GM12878 (cell line): ENCODE results near the gene SNPH. TPM values are rescaled to one million over a fixed set of nuclear protein-coding genes. Genes with fewer than 3 reads are reported as not detected.

Source experiments
- ATAC-seq: fragments of 200-7000 bp; cut with Tn5 transposase; 3 replicates; pipeline ENCODE4 v1.9.1; 2020; ENCODE audit warnings: mild to moderate bottlenecking, moderate library complexity
- BruUV-seq: library from RNA; stranded (reverse); fragments of 400-500 nt; replicated peaks from 2 replicates; lab custom pipeline; 2021; lab: Mats Ljungman, UMichigan
- CTCF ChIA-PET: fragments of 300-600 bp; sonication (Branson Sonifier 250); formaldehyde crosslinking; extraction: SDS; loops from one replicate; lab custom pipeline; 2021; ENCODE audit warnings: inconsistent platforms; lab: Yijun Ruan, JAX
- POLR2A ChIA-PET: fragments of 350-600 bp; formaldehyde crosslinking; extraction: SDS; loops from one replicate; lab custom pipeline; 2021; ENCODE audit warnings: inconsistent platforms; lab: Charles Lee
- RAD21 ChIA-PET: fragments of 300-600 bp; sonication (Branson Sonifier 250); formaldehyde crosslinking; loops from one replicate; lab custom pipeline; 2023; ENCODE audit warnings: antibody characterized with exemption; ENCODE audit not compliant: unreplicated experiment; lab: Charles Lee
- SMC1A ChIA-PET: fragments of 300-600 bp; sonication (Branson Sonifier 250); formaldehyde crosslinking; loops from one replicate; lab custom pipeline; 2023; ENCODE audit not compliant: unreplicated experiment, uncharacterized antibody; lab: Charles Lee
- DNase-seq: peaks from one replicate; pipeline ENCODE4 v3.0.0-alpha.2; 2011; ENCODE audit warnings: low read depth, low spot score
- FAIRE-seq: peaks from 3 replicates; lab custom pipeline; 2011; peaks lifted over from hg19 to GRCh38; lab: Jason Lieb, UNC
- H2AFZ ChIP-seq: 2 replicates; pipeline ENCODE4 v1.6.0; 2011; ENCODE audit warnings: low read depth, low read length, control low read depth; ENCODE audit not compliant: control insufficient read depth
- H3K27ac ChIP-seq: 2 replicates; pipeline ENCODE4 v1.5.1; 2011; ENCODE audit warnings: control low read depth; ENCODE audit not compliant: control insufficient read depth, insufficient read depth
- H3K27me3 ChIP-seq, 2 experiments: replicated peaks in 1 of 2; 2 replicates each; pipeline versions ENCODE4 v1.6.0 to v1.6.1; 2011; ENCODE audit warnings: low read length in 1 of 2; ENCODE audit not compliant: control insufficient read depth in 2 of 2, insufficient read depth in 2 of 2
- H3K36me3 ChIP-seq, 2 experiments: 2 replicates each; pipeline ENCODE4 v1.5.1; 2011; ENCODE audit warnings: low read length in 1 of 2; ENCODE audit not compliant: control insufficient read depth in 2 of 2, insufficient read depth in 2 of 2
- H3K4me1 ChIP-seq: 2 replicates; pipeline ENCODE4 v1.6.1; 2011; ENCODE audit warnings: mild to moderate bottlenecking, low read length, moderate library complexity, mixed read lengths; ENCODE audit not compliant: control insufficient read depth, insufficient read depth
- H3K4me2 ChIP-seq: 2 replicates; pipeline ENCODE4 v1.6.0; 2011; ENCODE audit warnings: control low read depth; ENCODE audit not compliant: control insufficient read depth, insufficient read depth
- H3K4me3 ChIP-seq: fragments of 200-600 bp; sonication (generic); 2 replicates; pipeline ENCODE4 v1.5.1; 2016
- H3K79me2 ChIP-seq: 2 replicates; pipeline ENCODE4 v1.6.0; 2011; ENCODE audit warnings: low read length; ENCODE audit not compliant: control insufficient read depth, insufficient read depth
- H3K9ac ChIP-seq: 2 replicates; pipeline ENCODE4 v1.8.0; 2011; ENCODE audit warnings: low read length, control low read depth, mixed read lengths; ENCODE audit not compliant: control insufficient read depth, insufficient read depth
- H3K9me3 ChIP-seq: replicated peaks from 3 replicates; pipeline ENCODE4 v1.5.1; 2011; ENCODE audit warnings: mild to moderate bottlenecking, low read length; ENCODE audit not compliant: control insufficient read depth, insufficient read depth
- H4K20me1 ChIP-seq: 2 replicates; pipeline ENCODE4 v1.6.0; 2011; ENCODE audit not compliant: control insufficient read depth, insufficient read depth
- CBX5 ChIP-seq: sonication (generic); IDR thresholded peaks from 2 replicates; pipeline ENCODE4 v1.6.1; 2016; ENCODE audit warnings: low read depth, moderate library complexity, mild to moderate bottlenecking, inconsistent platforms
- DPF2 ChIP-seq: fragments of 450-650 bp; IDR thresholded peaks from 2 replicates; pipeline ENCODE4 v1.6.1; 2017; ENCODE audit warnings: mild to moderate bottlenecking
- NR2C2 ChIP-seq: IDR thresholded peaks from 2 replicates; pipeline ENCODE4 v1.6.1; 2011; ENCODE audit warnings: borderline replicate concordance, low read depth; ENCODE audit not compliant: control insufficient read depth, insufficient read length
- PAX8 ChIP-seq: fragments of 450-650 bp; IDR thresholded peaks from 2 replicates; pipeline ENCODE4 v1.6.1; 2017; ENCODE audit warnings: mild to moderate bottlenecking, moderate library complexity
- POLR2A ChIP-seq: IDR thresholded peaks from 2 replicates; pipeline ENCODE4 v1.6.1; 2011; ENCODE audit warnings: low read depth, mild to moderate bottlenecking, low read length
- POLR2AphosphoS5 ChIP-seq: IDR thresholded peaks from 2 replicates; pipeline ENCODE4 v1.6.1; 2011; ENCODE audit warnings: mild to moderate bottlenecking, low read length, inconsistent platforms
- RELB ChIP-seq: fragments of 450-650 bp; IDR thresholded peaks from 2 replicates; pipeline ENCODE4 v1.6.1; 2017; ENCODE audit warnings: low read depth, mild to moderate bottlenecking, moderate library complexity
- SMARCA5 ChIP-seq: fragments of 450-650 bp; IDR thresholded peaks from 2 replicates; pipeline ENCODE4 v1.6.1; 2017; ENCODE audit warnings: mild to moderate bottlenecking
- TCF12 ChIP-seq: IDR thresholded peaks from 2 replicates; pipeline ENCODE4 v1.6.1; 2011; ENCODE audit warnings: low read depth, mild to moderate bottlenecking, low read length
- ZNF687 ChIP-seq: fragments of 450-650 bp; IDR thresholded peaks from 2 replicates; pipeline ENCODE4 v1.6.1; 2017; ENCODE audit warnings: mild to moderate bottlenecking, moderate library complexity
- WGBS: methylation state at CpG from one replicate; pipeline ENCODE4 v1.1.6; 2016; ENCODE audit warnings: low lambda C conversion rate; ENCODE audit not compliant: insufficient replicate concordance, insufficient coverage; ENCODE audit errors: missing lambda C conversion rate; 5-methylcytosine and 5-hydroxymethylcytosine counted together
- in situ Hi-C: fragments of 300-500 bp; cut with MboI; formaldehyde crosslinking; loops from 9 replicates; pipeline ENCODE4 v1.14.3; 2018; ENCODE audit warnings: mixed read lengths
- intact Hi-C: fragments of 100-400 bp; cut with micrococcal nuclease; formaldehyde crosslinking; loops from one replicate; pipeline ENCODE4 v1.14.2; 2022; ENCODE audit not compliant: unreplicated experiment
- polyA plus RNA-seq, 11 experiments: library from polyadenylated mRNA; depleted of rRNA in 4 of 11; unstranded in 6 of 11; stranded (reverse) in 5 of 11; fragments of >200 nt; fragmentation: Nextera tagmentation in 4 of 11; fragmentation: Illumina TruSeq in 1 of 11; extraction: Ambion mirVana in 4 of 11; extraction: Trizol in 1 of 11; gene quantifications; 1 replicate in 1 of 11; 2 replicates in 10 of 11; pipeline versions ENCODE4 v1.2.1 to v1.2.3, GENCODE V29; 2011 to 2016; ENCODE audit warnings: inconsistent platforms in 2 of 11, missing spikeins in 2 of 11, low read depth in 1 of 11
- total RNA-seq, 4 experiments: library from RNA; depleted of rRNA in 3 of 4; stranded (reverse); fragments of >200 nt in 3 of 4; fragmentation: Illumina TruSeq in 1 of 4; extraction: Trizol in 1 of 4; gene quantifications; 2 replicates each; pipeline versions ENCODE4 v1.2.1 to v1.2.3, GENCODE V29; 2013 to 2021

SNPH gene
- total and polyA plus RNA-seq, 10 of the 15 experiments (the other 5 are each of a cell fraction or from before 2014, with no cell fraction given), result 0.02 to 0.45 (median 0.34) TPM; not detected in 2

GRCh38 chr20:1333462-1334369 is 67.6 kb downstream of the SNPH start:
- SMC1A ChIA-PET, result no interaction called here
- no peak overlapping the region for H3K4me2 ChIP-seq
- no peaks in the 10 kb centered on the region for H3K27me3 ChIP-seq
- RAD21 ChIA-PET, result interaction anchor here (0.9 kb wide), 1 partner anchor 58 kb away, joined by 3 read pairs; no protein-coding TSS in a partner anchor
- H3K4me3 ChIP-seq, result no peak overlapping the region
- H3K79me2 ChIP-seq, result peaks cover 18% of the 10 kb centered on the region
- POLR2A ChIA-PET, result interaction anchor here (0.9 kb wide), 1 partner anchor 43 kb away, joined by 3 read pairs; no protein-coding TSS in a partner anchor
- H3K9ac ChIP-seq, result no peak overlapping the region
- BruUV-seq, result no TSS peak
- FAIRE-seq (no peak), ATAC-seq (no peak), DNase-seq (no peak)
- in situ Hi-C loops (no loop called here), intact Hi-C loops (no loop called here)
- no peaks in the 10 kb centered on the region; the same call in 1 of the 2 replicates for H4K20me1 ChIP-seq
- H3K27ac ChIP-seq, result no peak overlapping the region
- 95% methylated on average over 9 of the region's 11 CpGs for WGBS
- H2AFZ ChIP-seq, result no peak overlapping the region
- no peaks in the 10 kb centered on the region; a peak in 1 of 4 replicates for H3K36me3 ChIP-seq
- H3K4me1 ChIP-seq, result peaks cover 15% of the 10 kb centered on the region
- CTCF ChIA-PET, result interaction anchor here (1.0 to 1.3 kb wide), 2 partner anchors 48 to 170 kb away, joined by 3 to 4 read pairs; no protein-coding TSS in a partner anchor
- H3K9me3 ChIP-seq, result no peaks in the 10 kb centered on the region
- TF ChIP-seq CBX5, result no peak

- H3K27me3 ChIP-seq, result no peaks in the 10 kb centered on the region
- H4K20me1 ChIP-seq, result no peaks in the 10 kb centered on the region; the same call in 1 of the 2 replicates
- H3K4me1 ChIP-seq, result peaks cover 9% of the 10 kb centered on the region
- H3K79me2 ChIP-seq, result peaks cover 12% of the 10 kb centered on the region
- 62% methylated on average over 4 of the region's 4 CpGs for WGBS
- H3K27ac ChIP-seq, result no peak overlapping the region
- intact Hi-C loops (no loop called here), in situ Hi-C loops (no loop called here)
- H3K9ac ChIP-seq, result no peak overlapping the region
- FAIRE-seq (no peak), DNase-seq (no peak), ATAC-seq (no peak)
- no peaks in the 10 kb centered on the region; a peak in 1 of 4 replicates for H3K36me3 ChIP-seq
- no peak overlapping the region for H3K4me2 ChIP-seq
- ChIA-PET SMC1A (no interaction called here), RAD21 (no interaction called here), POLR2A (interaction anchor here (0.5 kb wide), 1 partner anchor 1551 kb away, joined by 3 read pairs; no protein-coding TSS in a partner anchor), CTCF (no interaction called here)
- no peak overlapping the region for H2AFZ ChIP-seq
- no peaks in the 10 kb centered on the region for H3K9me3 ChIP-seq
- H3K4me3 ChIP-seq, result no peak overlapping the region
- no TSS peak for BruUV-seq
- TF ChIP-seq POLR2A (no peak), PAX8 (no peak), TCF12 (no peak), SMARCA5 (no peak), DPF2 (no peak), NR2C2 (no peak), RELB (no peak), POLR2AphosphoS5 (no peak), ZNF687 (no peak)
Observed at GRCh38 chr20:1334370-1334731, 68.3 kb downstream of the SNPH start.
